ENCODE results near the gene STARD5.

DNA sequence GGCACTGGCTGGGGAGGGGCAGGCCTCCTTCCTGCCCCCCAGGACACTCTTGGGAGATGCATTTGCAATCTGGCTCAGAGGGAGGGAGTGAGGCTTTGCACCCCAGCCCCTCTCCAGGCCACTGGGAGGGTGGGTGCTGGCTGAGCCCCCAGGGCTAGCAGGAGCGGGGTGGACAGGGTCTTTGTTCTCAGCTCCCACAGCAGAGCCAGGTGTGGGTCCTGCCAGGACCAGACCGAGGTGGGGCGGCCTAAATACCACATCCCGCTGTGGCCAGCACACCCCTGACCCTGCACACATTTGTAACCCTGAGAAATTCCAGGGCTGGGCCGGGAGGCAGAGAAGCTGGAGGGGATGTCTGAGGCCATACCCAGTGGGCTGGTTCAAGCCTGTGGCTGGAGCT is 41.0 kb downstream of the STARD5 start:
- no peak for TF ChIP-seq EZH2 (IDR thresholded peaks at IDR 0.05; ENCODE audit: borderline replicate concordance, insufficient read depth, low read depth, low read length, poor library complexity, severe bottlenecking)
- TF ChIP-seq, protein P1, sequence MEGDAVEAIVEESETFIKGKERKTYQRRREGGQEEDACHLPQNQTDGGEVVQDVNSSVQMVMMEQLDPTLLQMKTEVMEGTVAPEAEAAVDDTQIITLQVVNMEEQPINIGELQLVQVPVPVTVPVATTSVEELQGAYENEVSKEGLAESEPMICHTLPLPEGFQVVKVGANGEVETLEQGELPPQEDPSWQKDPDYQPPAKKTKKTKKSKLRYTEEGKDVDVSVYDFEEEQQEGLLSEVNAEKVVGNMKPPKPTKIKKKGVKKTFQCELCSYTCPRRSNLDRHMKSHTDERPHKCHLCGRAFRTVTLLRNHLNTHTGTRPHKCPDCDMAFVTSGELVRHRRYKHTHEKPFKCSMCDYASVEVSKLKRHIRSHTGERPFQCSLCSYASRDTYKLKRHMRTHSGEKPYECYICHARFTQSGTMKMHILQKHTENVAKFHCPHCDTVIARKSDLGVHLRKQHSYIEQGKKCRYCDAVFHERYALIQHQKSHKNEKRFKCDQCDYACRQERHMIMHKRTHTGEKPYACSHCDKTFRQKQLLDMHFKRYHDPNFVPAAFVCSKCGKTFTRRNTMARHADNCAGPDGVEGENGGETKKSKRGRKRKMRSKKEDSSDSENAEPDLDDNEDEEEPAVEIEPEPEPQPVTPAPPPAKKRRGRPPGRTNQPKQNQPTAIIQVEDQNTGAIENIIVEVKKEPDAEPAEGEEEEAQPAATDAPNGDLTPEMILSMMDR (IDR thresholded peaks at IDR 0.05), result no peak

All from B cell (primary cell).